HG03469 (cell line): ENCODE data around the gene RIOK3.
"Not testable (repeated sequence)": the region's sequence is repeated elsewhere in the genome, so short reads cannot be mapped to it uniquely, and the experiment has no call there.

ENCODE experiments used
- ATAC-seq: cut with Tn5 transposase; IDR thresholded peaks from one replicate; pipeline ENCODE4 v1.9.1; 2021; ENCODE audit warnings: mild to moderate bottlenecking, moderate library complexity, moderate number of reproducible peaks; ENCODE audit not compliant: unreplicated experiment

The RIOK3 gene

GRCh38 chr18:23452728-23453679, at the start of gene RIOK3:
Gene RIOK3 (plus strand): TSS chr18:23453287. CDS start chr18:23453440, 153 bp downstream.
- ATAC-seq, result peak; percentile 95

GRCh38 chr18:23403310-23403709, 49.8 kb upstream of the RIOK3 start:
- no peak for ATAC-seq

- no peak for ATAC-seq
These were observed 47.5 kb upstream of the RIOK3 start for GRCh38 chr18:23405636-23406035.

- ATAC-seq, result no peak
These were observed 46.8 kb upstream of the RIOK3 start for GRCh38 chr18:23406271-23406787.

- ATAC-seq, result no peak
These were observed 40.6 kb upstream of the RIOK3 start for GRCh38 chr18:23412351-23412964.

GRCh38 chr18:23415515-23415914, 37.6 kb upstream of the RIOK3 start:
- no peak for ATAC-seq

- ATAC-seq, result no peak
These were observed 36.8 kb upstream of the RIOK3 start for GRCh38 chr18:23416298-23416697.

- ATAC-seq, result no peak
These were observed 31.8 kb upstream of the RIOK3 start for GRCh38 chr18:23421277-23421676.

- ATAC-seq, result peak; percentile 82
These were observed 30.2 kb upstream of the RIOK3 start for GRCh38 chr18:23422751-23423418.

GRCh38 chr18:23424616-23425015, 28.5 kb upstream of the RIOK3 start:
- ATAC-seq, result no peak

- no peak for ATAC-seq
These were observed 24.3 kb upstream of the RIOK3 start for GRCh38 chr18:23428821-23429220.

- not testable (repeated sequence) for ATAC-seq
These were observed 23.5 kb upstream of the RIOK3 start for GRCh38 chr18:23429538-23429937.

GRCh38 chr18:23433360-23433759, 19.7 kb upstream of the RIOK3 start:
- ATAC-seq, result no peak

- ATAC-seq, result peak; percentile 78
These were observed 15.6 kb upstream of the RIOK3 start for GRCh38 chr18:23437357-23438045.

- no peak for ATAC-seq
These were observed 15.1 kb upstream of the RIOK3 start for GRCh38 chr18:23438046-23438377.

GRCh38 chr18:23438608-23439366, 14.3 kb upstream of the RIOK3 start:
- no peak for ATAC-seq

- ATAC-seq, result no peak
These were observed 13.0 kb upstream of the RIOK3 start for GRCh38 chr18:23440131-23440530.

GRCh38 chr18:23442958-23443357, 10.1 kb upstream of the RIOK3 start:
- ATAC-seq, result no peak

- no peak for ATAC-seq
These were observed 4.8 kb upstream of the RIOK3 start for GRCh38 chr18:23448291-23448690.

- ATAC-seq, result no peak
These were observed 3.1 kb upstream of the RIOK3 start for GRCh38 chr18:23450022-23450421.
